ENCODE measurements around the gene SLC66A2.
A peak's percentile ranks its signal among the peaks of the same experiment; 100 is the strongest.
"Not testable (repeated sequence)": the region's sequence is repeated elsewhere in the genome, so short reads cannot be mapped to it uniquely, and the experiment has no call there.

The SLC66A2 gene

DNA sequence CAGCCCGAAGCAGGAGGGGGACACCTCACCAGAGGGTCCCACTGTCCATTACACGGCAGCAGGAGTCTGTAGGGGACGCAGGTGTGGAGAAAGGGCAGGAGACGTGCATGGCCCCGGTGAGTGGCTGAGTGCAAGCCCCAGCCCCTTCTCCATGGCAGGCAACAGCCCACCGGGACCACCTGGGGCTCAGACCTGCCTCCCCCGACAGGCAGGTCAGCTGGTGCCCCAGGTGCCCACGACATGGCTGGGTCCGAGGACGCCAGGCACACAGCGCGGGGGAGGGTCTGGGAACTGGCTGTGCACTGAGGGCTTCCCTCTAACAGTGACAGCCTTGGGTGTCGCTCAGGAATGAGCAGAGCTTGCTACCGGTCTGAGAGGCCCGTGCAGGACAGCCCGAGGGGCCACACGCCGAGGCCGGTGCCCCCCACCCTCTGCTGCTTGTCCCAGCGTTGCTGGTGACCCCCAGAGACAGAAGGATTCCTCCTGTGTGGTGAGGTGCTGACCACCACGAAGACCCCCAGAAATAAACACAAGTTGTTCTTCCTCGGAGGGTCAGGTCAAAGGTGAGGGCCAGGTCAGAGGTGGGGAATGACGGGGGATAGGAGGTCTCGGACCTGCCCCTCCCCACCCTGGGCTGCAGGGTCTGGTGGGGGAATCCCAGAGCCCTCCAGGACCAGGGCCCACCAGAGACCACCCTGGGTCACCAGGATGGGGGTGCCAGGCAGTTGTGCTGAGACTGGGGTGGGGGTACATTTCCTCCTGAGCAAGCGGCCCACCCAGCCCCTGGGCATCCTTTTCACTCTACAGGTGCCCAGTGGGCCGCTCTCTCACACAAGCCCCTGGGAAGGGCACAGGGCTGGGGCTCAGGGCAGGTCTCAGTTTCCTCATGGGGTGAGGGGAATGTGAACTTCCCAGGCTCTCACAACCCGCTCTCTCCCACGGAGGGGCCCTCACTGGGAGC, 50.6 kb downstream of the SLC66A2 start:
- DNase-seq = no peak

DNA sequence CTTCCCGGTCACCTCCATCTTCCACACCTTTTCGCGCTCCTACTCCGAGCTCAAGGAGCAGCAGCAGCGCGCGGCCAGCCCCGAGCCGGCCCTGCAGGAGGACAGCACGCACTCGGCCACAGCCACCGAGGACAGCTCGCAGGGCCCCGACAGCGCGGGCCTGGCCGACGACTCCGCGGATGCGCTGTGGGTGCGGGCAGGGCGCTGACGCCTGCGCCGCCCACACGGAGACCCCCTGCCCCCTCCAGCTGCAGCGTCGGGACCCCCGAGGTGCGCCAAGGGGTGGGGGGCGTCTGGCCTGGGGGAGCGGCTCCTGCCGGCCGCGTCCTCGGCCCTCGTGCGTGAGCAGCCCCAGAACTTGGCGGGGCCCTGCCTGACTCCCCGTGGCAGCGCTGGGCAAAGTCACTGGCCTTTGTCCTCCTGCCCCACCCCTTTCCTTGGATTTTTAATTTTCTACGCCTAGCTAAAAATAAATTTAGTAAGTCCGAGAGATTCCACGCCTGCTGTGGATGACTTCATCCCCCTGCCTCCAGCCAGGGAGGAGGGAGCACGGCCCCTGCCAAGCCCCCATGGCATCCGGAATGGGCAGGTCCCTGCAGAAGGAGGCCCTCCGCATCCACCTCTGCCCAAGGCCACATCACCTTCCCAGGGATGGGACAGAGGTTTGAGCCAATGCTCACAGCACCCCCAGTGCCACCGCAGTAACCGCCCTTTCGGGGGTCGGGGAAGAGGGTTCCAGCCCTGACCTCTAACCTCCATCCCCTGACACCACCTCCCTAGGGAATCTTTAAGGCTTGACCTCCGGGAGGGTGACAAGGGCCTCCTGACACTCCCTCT, 51.6 kb downstream of the SLC66A2 start:
- no peak for DNase-seq

DNA sequence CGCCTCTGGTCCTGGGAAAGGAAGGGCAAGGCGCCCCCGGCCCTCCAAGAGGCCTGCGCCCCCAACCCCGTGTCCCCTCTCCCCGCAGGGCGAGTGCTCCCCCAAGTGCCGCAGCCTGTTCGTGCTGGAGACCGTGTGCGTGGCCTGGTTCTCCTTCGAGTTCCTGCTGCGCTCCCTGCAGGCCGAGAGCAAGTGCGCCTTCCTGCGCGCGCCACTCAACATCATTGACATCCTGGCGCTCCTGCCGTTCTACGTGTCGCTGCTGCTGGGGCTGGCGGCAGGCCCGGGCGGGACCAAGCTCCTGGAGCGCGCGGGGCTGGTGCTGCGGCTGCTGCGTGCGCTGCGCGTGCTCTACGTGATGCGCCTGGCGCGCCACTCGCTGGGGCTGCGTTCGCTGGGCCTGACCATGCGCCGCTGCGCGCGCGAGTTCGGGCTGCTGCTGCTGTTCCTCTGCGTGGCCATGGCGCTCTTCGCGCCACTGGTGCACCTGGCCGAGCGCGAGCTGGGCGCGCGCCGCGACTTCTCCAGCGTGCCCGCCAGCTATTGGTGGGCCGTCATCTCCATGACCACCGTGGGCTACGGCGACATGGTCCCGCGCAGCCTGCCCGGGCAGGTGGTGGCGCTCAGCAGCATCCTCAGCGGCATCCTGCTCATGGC, 52.4 kb downstream of the SLC66A2 start:
- no peak for DNase-seq

DNA sequence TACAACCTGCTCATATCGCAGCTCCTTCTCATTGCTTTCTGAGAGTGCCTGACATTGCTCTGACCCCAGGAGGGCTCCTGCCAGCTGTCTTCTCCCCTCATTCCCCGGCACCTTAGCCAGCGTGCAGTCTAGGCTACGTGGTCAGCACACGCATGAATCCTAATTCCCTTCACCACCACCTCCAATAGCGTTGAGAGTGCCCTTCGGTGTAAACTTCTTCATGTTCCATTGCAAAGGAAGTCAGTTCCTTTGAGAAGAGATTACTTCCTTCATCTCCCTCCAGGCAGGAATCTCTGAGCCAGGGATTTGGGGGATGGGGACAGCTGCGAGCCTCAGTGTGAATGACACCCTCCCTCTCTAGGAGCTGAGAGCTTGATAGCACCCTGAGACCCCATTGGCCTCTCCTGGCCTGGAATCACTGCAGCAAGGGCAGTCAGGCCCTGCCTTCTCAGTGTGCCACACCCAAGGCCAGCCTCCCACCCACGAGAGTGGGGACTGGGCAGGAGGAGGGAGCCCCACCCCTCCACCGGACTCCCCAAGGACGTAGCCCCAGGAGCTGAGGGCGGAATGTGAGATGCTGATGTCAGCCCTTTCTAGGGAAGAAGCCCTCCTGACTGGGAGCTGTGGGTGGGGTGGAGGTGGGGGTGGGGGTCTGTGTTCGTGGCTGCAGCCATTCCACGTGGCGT, 53.4 kb downstream of the SLC66A2 start:
- no peak for DNase-seq

DNA sequence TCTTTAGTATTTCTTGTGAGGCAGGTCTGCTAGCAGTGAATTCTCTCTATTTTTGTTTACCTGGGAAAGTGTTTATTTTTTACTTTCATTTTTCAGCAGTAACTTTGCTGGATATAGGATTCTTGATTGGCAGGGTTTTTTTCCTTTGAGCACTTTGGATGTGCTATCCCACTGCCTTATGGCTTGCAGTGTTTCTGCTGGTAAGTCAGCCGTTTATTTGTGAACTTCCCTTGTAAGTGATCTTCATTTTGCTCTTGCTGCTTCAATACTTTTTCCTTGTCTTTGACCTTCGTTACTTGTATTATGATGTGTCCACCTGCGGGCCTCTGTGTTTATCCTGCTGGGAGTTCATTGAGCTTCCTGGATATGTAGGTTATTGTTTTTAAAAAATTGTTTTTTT, 54.7 kb downstream of the SLC66A2 start:
- no peak for DNase-seq

GRCh38 chr18:79890674-79891073, 60.8 kb downstream of the SLC66A2 start:
- peak; percentile 37 for DNase-seq

GRCh38 chr18:79889569-79889968, 61.9 kb downstream of the SLC66A2 start:
- no peak for DNase-seq

DNA sequence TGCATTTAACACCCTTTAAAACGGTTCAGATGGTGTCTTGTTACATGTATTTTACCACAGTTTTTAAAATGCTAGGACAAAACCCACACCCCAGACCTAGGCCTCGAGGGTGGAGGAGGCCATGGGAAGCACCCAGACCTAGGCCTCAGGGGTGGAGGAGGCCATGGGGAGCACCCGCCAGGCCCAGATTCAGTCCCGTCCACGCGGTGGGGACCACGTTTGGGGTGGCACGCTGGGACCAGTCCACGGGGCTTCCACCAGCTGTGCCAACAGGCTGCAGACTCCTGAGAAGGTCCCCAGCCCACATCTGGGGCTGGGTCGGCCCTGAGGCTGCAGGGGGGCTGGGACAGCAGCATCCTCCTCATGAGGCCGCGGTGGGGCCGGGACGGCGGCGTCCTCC, 63.4 kb downstream of the SLC66A2 start:
- no peak for DNase-seq

GRCh38 chr18:79887181-79888000, 64.1 kb downstream of the SLC66A2 start:
- DNase-seq = no peak

- no peak for DNase-seq
Observed at GRCh38 chr18:79884963-79885728, 66.3 kb downstream of the SLC66A2 start.

DNA sequence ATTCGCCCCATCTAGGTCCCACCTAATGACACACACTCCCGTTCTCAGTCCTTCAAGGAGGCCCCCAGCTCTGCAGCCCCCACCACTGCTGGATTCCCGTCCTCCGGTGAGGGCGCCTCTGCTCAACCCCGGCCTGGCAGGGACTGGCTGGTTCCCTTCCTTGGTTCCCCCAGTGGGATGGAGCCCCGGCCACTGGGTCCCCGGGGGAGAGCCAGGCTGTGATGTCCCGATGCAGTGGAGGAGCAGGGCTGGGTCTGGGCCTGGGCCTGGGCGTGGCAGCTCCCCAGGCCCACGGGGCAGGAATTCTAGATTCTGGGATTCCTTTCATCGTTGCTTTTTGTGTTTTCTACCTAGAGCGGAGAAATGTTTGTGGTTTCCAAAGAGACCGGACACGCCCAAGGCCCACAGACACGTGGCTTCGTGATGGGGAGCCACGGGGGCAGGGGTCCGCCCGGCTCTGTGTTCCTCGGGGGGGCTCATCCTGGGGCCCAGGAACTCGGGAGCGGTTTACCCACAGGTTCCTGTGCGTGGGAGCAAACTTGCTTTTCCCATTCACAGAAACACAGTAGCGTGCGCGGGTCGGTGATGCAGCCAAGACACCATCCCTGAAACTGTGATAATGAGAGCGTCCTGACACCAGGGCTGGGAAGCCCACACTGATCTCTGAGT, 67.0 kb downstream of the SLC66A2 start:
- DNase-seq = no peak

DNA sequence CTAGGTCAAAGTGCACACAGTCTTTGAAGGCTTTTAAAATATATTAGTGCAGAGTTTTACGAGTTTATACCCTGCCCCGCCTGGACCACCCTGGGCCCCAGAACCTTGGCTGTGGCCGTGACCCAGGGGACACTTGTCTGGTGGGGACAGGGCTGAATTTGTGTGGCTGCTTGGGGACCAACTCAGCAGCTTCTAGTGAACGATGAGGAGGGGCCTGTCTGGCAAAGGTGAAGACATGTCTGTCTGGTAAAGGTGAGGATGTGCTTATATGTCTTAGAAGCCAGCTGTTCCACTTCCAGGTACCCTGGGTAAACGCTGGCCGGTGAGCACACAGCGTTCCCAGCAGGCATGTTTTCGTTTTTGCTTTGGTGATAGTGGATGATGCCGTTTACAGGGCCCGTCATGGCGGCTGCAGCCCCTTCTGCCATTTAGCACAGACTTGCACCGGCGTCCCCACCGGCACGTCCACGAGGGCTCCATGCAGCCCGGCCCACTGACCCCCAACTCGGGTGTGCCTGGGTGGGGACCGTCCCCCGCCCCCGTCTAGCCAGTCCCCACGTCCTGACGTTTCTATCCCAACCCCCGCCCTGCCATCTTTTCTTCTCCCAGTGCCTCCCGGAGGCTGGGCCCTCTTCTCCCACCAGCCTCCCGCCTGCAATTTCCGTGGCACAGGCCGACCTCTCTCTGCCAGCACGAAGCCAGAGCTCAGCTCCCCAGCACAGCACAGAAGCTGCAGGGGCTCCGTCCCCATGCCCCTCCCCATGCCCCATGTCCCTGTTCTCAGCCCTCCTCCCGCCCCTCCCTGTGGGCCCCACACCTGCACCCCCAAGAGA, 67.8 kb downstream of the SLC66A2 start:
- DNase-seq = no peak

- no peak for DNase-seq
Observed at GRCh38 chr18:79882522-79883241, 68.8 kb downstream of the SLC66A2 start.

GRCh38 chr18:79881695-79882094, 69.8 kb downstream of the SLC66A2 start:
- DNase-seq = no peak

DNA sequence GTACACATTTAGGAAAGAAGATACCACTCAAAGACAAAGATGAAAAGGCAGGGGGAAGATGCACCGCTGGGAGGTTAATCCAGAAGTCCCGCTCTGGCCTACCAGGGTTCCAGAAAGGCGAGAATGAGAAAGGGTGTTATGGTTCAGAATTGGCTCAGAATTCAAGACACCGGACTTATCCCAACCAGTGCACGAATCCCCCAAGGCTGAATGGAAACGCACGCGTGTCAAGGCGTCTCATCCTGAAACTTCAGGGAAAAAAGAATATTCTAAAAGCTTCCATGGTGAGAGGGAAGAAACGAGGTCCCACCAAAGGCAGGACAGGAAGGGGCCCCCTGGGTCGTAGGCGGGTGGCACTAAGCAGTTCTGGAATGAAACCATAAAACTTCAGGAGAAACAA, 71.9 kb downstream of the SLC66A2 start:
- DNase-seq = no peak

GRCh38 chr18:79878741-79879378, 72.6 kb downstream of the SLC66A2 start:
- no peak for DNase-seq

GRCh38 chr18:79878246-79878645, 73.2 kb downstream of the SLC66A2 start:
- DNase-seq = not testable (repeated sequence)

Data from stimulated activated CD4-positive, alpha-beta T cell treated with anti-CD3 and anti-CD28 coated beads, Interleukin-15, amount 100 ng/mL, for 24 hours (primary cell).